Measurements from ENCODE around the gene CFAP221.

The CFAP221 gene

DNA sequence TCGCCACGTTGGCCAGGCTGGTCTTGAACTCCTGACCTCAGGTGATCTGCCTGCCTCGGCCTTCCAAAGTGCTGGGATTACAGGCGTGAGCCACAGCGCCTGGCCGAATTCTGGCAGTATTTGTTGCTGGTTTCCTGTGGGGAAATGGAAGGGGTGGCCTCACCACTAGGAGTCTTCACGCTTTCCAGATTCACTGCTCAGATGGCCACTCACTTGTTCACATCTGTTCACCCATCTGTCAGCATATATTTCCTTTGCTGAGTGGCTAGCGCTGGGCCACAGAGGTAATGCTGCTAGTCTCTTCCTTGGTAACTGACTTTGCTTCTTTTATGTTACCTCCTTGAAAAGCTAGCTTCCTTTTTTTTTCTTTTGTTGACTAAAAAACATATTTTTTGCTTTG, 162.0 kb downstream of the CFAP221 start:
- H3K79me1 ChIP-seq (replicated peaks; ENCODE audit: low read length, poor library complexity, severe bottlenecking), result no peaks in the 10 kb centered on the region
- H4K8ac ChIP-seq (ENCODE audit: low read length), result no peak overlapping the region
- H4K91ac ChIP-seq (ENCODE audit: low read length), result no peak overlapping the region
- H3K4me2 ChIP-seq (ENCODE audit: low read length, poor library complexity, severe bottlenecking), result no peak overlapping the region
- no peak overlapping the region for H3K4ac ChIP-seq (ENCODE audit: low read depth in 1 of 2, low read length in 2 of 2)
- 94% methylated on average over 8 of the region's 8 CpGs for WGBS
- H3K14ac ChIP-seq (ENCODE audit: low read length in 2 of 2), result no peak overlapping the region
- H2AK5ac ChIP-seq (ENCODE audit: low read length, severe bottlenecking), result no peak overlapping the region
- no peak overlapping the region for H3K4me3 ChIP-seq (ENCODE audit: insufficient read depth in 1 of 2, low read depth in 1 of 2, low read length in 2 of 2)
- H3K23ac ChIP-seq (ENCODE audit: low read length in 2 of 2), result no peak overlapping the region
- no peaks in the 10 kb centered on the region for H3K36me3 ChIP-seq (ENCODE audit: control insufficient read depth in 1 of 2, insufficient read depth in 2 of 2, low read depth in 1 of 2, low read length in 2 of 2)
- no peak overlapping the region for H2BK5ac ChIP-seq (ENCODE audit: low read depth, low read length, poor library complexity, severe bottlenecking)
- peaks cover 10% of the 10 kb centered on the region for H3K9me3 ChIP-seq (ENCODE audit: control insufficient read depth, low read length)
- H3K9ac ChIP-seq (ENCODE audit: low read length), result no peak overlapping the region
- DNase-seq, result no peak
- peaks cover 2% of the 10 kb centered on the region for H3K4me1 ChIP-seq (ENCODE audit: control insufficient read depth, insufficient read depth, low read depth, low read length)
- no peak overlapping the region for H2AFZ ChIP-seq (ENCODE audit: low read depth, low read length)
- no peak overlapping the region for H2BK15ac ChIP-seq (ENCODE audit: low read depth, poor library complexity, severe bottlenecking)
- H3K18ac ChIP-seq (ENCODE audit: low read depth in 1 of 2, low read length in 2 of 2), result no peak overlapping the region
- peaks cover 0 to under 1% of the 10 kb centered on the region in 2 experiments for H3K27me3 ChIP-seq (ENCODE audit: control insufficient read depth in 1 of 2, insufficient read depth in 1 of 2, low read length in 2 of 2)
- H2BK12ac ChIP-seq (ENCODE audit: low read length in 2 of 2), result no peak overlapping the region
- no peak overlapping the region for H3K27ac ChIP-seq (ENCODE audit: low read length, poor library complexity, severe bottlenecking)
- H2BK120ac ChIP-seq (ENCODE audit: low read depth, low read length), result no peak overlapping the region
